Body of pancreas (tissue), 4 donors: ENCODE results near the gene MSI2.

Experiments
- POLR2A ChIP-seq, 3 donors: fragments of 450-650 bp; IDR thresholded peaks; one replicate each; pipeline ENCODE4 v1.6.1; 2016; ENCODE audit warnings: antibody characterized with exemption in 3 of 3, mild to moderate bottlenecking in 2 of 3
- TF ChIP-seq, protein P1 (sequence below), 7 experiments: fragments of 450-650 bp in 4 of 7; fragments of 200-600 bp in 3 of 7; sonication (generic) in 3 of 7; IDR thresholded peaks; one replicate each; pipeline ENCODE4 v1.5.1; 2016 to 2019; ENCODE audit warnings: antibody characterized with exemption in 7 of 7

DNA sequence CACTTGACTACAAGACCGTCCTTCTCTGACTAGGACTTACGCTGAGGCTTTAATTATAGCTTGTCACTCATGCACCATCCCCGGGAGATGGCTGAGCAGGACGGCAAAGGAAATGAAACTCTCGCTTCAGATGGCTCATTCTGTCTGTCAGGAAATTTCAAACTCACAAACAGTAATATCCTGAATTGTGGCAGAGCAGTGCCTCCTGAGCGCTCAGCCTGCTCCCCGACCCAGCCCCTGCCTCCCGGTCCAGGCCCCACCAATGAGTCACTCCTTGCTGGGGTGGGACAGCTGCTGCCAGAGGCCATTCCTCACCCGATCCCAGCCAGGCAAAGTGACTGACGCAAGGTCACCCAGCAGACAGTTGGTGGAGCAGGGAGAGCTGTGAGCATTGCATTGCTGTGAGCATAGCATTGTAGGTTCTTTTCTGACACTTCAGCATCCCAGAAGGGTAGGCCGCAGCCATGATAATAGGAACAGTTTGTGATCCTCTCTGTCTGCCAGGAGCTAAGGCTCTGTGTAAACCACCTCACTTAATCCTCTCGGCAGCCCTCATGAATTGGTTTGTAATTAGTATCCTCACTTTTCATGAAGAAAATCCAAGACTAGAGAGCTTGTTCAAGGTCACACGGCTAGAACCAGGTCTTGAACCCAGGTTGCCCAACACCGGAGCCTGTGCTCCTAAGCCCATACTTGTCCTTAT, 467.9 kb downstream of the MSI2 start:
- TF ChIP-seq, protein P1, sequence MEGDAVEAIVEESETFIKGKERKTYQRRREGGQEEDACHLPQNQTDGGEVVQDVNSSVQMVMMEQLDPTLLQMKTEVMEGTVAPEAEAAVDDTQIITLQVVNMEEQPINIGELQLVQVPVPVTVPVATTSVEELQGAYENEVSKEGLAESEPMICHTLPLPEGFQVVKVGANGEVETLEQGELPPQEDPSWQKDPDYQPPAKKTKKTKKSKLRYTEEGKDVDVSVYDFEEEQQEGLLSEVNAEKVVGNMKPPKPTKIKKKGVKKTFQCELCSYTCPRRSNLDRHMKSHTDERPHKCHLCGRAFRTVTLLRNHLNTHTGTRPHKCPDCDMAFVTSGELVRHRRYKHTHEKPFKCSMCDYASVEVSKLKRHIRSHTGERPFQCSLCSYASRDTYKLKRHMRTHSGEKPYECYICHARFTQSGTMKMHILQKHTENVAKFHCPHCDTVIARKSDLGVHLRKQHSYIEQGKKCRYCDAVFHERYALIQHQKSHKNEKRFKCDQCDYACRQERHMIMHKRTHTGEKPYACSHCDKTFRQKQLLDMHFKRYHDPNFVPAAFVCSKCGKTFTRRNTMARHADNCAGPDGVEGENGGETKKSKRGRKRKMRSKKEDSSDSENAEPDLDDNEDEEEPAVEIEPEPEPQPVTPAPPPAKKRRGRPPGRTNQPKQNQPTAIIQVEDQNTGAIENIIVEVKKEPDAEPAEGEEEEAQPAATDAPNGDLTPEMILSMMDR (IDR thresholded peaks at IDR 0.05), result no peak
- no peak for TF ChIP-seq POLR2A (IDR thresholded peaks at IDR 0.05)
